IMR-90 (cell line): ENCODE measurements around the gene PBRM1. TPM values are rescaled to one million over a fixed set of nuclear protein-coding genes. Genes with fewer than 3 reads are reported as not detected.

Experiments
- ATAC-seq: fragments of 200-7000 bp; cut with Tn5 transposase; 2 replicates; pipeline ENCODE4 v1.9.1; 2020; ENCODE audit warnings: low read depth, mild to moderate bottlenecking, moderate library complexity
- BruUV-seq: library from RNA; stranded (reverse); fragments of 400-500 nt; replicated peaks from 2 replicates; lab custom pipeline; 2021; lab: Mats Ljungman, UMichigan
- CTCF ChIA-PET: fragments of 300-600 bp; formaldehyde crosslinking; extraction: SDS; loops from one replicate; lab custom pipeline; 2021; ENCODE audit warnings: antibody characterized with exemption; lab: Yijun Ruan, JAX
- POLR2A ChIA-PET: fragments of 300-600 bp; sonication (Branson Sonifier 250); formaldehyde crosslinking; loops from one replicate; lab custom pipeline; 2022; ENCODE audit warnings: antibody characterized with exemption; ENCODE audit not compliant: unreplicated experiment; lab: Charles Lee
- DNase-seq: peaks from one replicate; pipeline ENCODE4 v3.0.0; 2013
- H2AFZ ChIP-seq: replicated peaks from 2 replicates; pipeline ENCODE3; 2013; ENCODE audit warnings: low read length, mild to moderate bottlenecking; ENCODE audit not compliant: poor library complexity
- H2AK5ac ChIP-seq: 2 replicates; pipeline ENCODE4 v1.6.1; 2013; ENCODE audit warnings: low read depth, low read length, inconsistent platforms
- H2AK9ac ChIP-seq: replicated peaks from 2 replicates; pipeline ENCODE3; 2013; ENCODE audit warnings: mild to moderate bottlenecking, low read depth, low read length, moderate library complexity; ENCODE audit not compliant: poor library complexity
- H2BK120ac ChIP-seq: 2 replicates; pipeline ENCODE4 v1.6.1; 2013; ENCODE audit warnings: low read depth, low read length, inconsistent platforms
- H2BK15ac ChIP-seq: 3 replicates; pipeline ENCODE4 v1.6.1; 2013; ENCODE audit warnings: low read depth, low read length, inconsistent platforms
- H2BK20ac ChIP-seq: 2 replicates; pipeline ENCODE4 v1.6.1; 2013; ENCODE audit warnings: low read depth, mild to moderate bottlenecking, inconsistent platforms, low read length, moderate library complexity
- H2BK5ac ChIP-seq: 2 replicates; pipeline ENCODE4 v1.6.1; 2013; ENCODE audit warnings: mild to moderate bottlenecking, low read depth, low read length, inconsistent platforms; ENCODE audit not compliant: poor library complexity, severe bottlenecking
- H3K14ac ChIP-seq: replicated peaks from 2 replicates; pipeline ENCODE4 v1.6.1; 2013; ENCODE audit warnings: low read depth, low read length, inconsistent platforms
- H3K18ac ChIP-seq: 2 replicates; pipeline ENCODE4 v1.6.1; 2013; ENCODE audit warnings: low read depth, low read length, control low read depth
- H3K23ac ChIP-seq: 2 replicates; pipeline ENCODE4 v1.6.1; 2013; ENCODE audit warnings: low read depth, low read length, inconsistent platforms
- H3K27ac ChIP-seq: 2 replicates; pipeline ENCODE4 v1.5.1; 2013; ENCODE audit warnings: mild to moderate bottlenecking, control low read depth, low read length; ENCODE audit not compliant: insufficient read depth
- H3K27me3 ChIP-seq: 2 replicates; pipeline ENCODE4 v1.6.1; 2013; ENCODE audit warnings: low read length; ENCODE audit not compliant: control insufficient read depth, insufficient read depth
- H3K36me3 ChIP-seq: 2 replicates; pipeline ENCODE4 v1.6.1; 2013; ENCODE audit warnings: low read length, mixed read lengths; ENCODE audit not compliant: control insufficient read depth, insufficient read depth
- H3K4ac ChIP-seq: 2 replicates; pipeline ENCODE4 v1.6.1; 2013; ENCODE audit warnings: low read depth, low read length, inconsistent platforms
- H3K4me1 ChIP-seq: 2 replicates; pipeline ENCODE4 v1.6.1; 2013; ENCODE audit warnings: low read length, mixed read lengths; ENCODE audit not compliant: control insufficient read depth, insufficient read depth
- H3K4me2 ChIP-seq: 2 replicates; pipeline ENCODE4 v1.6.1; 2013; ENCODE audit warnings: low read depth, mild to moderate bottlenecking, control low read depth, low read length, moderate library complexity
- H3K4me3 ChIP-seq: 2 replicates; pipeline ENCODE4 v1.5.1; 2013; ENCODE audit warnings: low read depth, mild to moderate bottlenecking, control low read depth, low read length, moderate library complexity; ENCODE audit not compliant: insufficient read depth
- H3K56ac ChIP-seq: 2 replicates; pipeline ENCODE4 v1.6.1; 2013; ENCODE audit warnings: low read length, inconsistent platforms; ENCODE audit not compliant: insufficient read depth; ENCODE audit errors: extremely low read depth
- H3K79me1 ChIP-seq, 2 experiments: 2 replicates each; pipeline ENCODE4 v1.6.1; 2013; ENCODE audit warnings: low read length in 2 of 2, inconsistent platforms in 1 of 2, low read depth in 1 of 2
- H3K9ac ChIP-seq: 2 replicates; pipeline ENCODE4 v1.6.1; 2013; ENCODE audit warnings: low read depth, low read length, control low read depth
- H3K9me1 ChIP-seq: 2 replicates; pipeline ENCODE4 v1.6.1; 2013; ENCODE audit warnings: low read length, inconsistent platforms; ENCODE audit not compliant: insufficient read depth
- H3K9me3 ChIP-seq: 2 replicates; pipeline ENCODE4 v1.6.1; 2013; ENCODE audit warnings: low read length; ENCODE audit not compliant: control insufficient read depth, insufficient read depth
- H4K20me1 ChIP-seq: 2 replicates; pipeline ENCODE4 v1.6.1; 2013; ENCODE audit warnings: low read length, inconsistent platforms; ENCODE audit not compliant: insufficient read depth
- H4K5ac ChIP-seq: 2 replicates; pipeline ENCODE4 v1.6.1; 2013; ENCODE audit warnings: mild to moderate bottlenecking, low read depth, low read length, control low read depth
- H4K8ac ChIP-seq, 2 experiments: 2 replicates each; pipeline ENCODE4 v1.6.1; 2013; ENCODE audit warnings: low read depth in 2 of 2, low read length in 2 of 2, control low read depth in 1 of 2, inconsistent platforms in 1 of 2
- H4K91ac ChIP-seq: 2 replicates; pipeline ENCODE4 v1.6.1; 2013; ENCODE audit warnings: low read depth, low read length, inconsistent platforms; ENCODE audit not compliant: insufficient read depth
- BHLHE40 ChIP-seq: fragments of 150-350 bp; IDR thresholded peaks from 2 replicates; pipeline ENCODE4 v1.6.1; 2016; ENCODE audit warnings: mild to moderate bottlenecking, low read depth, low read length
- ELK1 ChIP-seq: fragments of 150-350 bp; IDR thresholded peaks from 2 replicates; pipeline ENCODE4 v1.6.1; 2016; ENCODE audit warnings: low read depth, mild to moderate bottlenecking, low read length, moderate library complexity, borderline replicate concordance
- FOS ChIP-seq: fragments of 150-350 bp; IDR thresholded peaks from 2 replicates; pipeline ENCODE4 v1.6.1; 2016; ENCODE audit warnings: low read depth, low read length
- MAFK ChIP-seq: IDR thresholded peaks from 2 replicates; pipeline ENCODE4 v1.6.1; 2012; ENCODE audit warnings: low read depth, low read length, improper control_type of control experiment
- MAZ ChIP-seq: IDR thresholded peaks from 2 replicates; pipeline ENCODE4 v1.6.1; 2012; ENCODE audit warnings: low read depth, mild to moderate bottlenecking, low read length, improper control_type of control experiment, moderate library complexity, borderline replicate concordance
- MXI1 ChIP-seq: IDR thresholded peaks from 2 replicates; pipeline ENCODE4 v1.6.1; 2012; ENCODE audit warnings: low read depth, mild to moderate bottlenecking, low read length, moderate library complexity, borderline replicate concordance
- NFE2L2 ChIP-seq: fragments of 150-350 bp; IDR thresholded peaks from 2 replicates; pipeline ENCODE4 v1.6.1; 2016; ENCODE audit warnings: low read depth, mild to moderate bottlenecking, low read length
- POLR2A ChIP-seq: IDR thresholded peaks from 2 replicates; pipeline ENCODE4 v1.6.1; 2012; ENCODE audit warnings: mild to moderate bottlenecking, low read depth, low read length
- RCOR1 ChIP-seq: IDR thresholded peaks from 2 replicates; pipeline ENCODE4 v1.6.1; 2012; ENCODE audit warnings: mild to moderate bottlenecking, low read length, improper control_type of control experiment; ENCODE audit not compliant: insufficient replicate concordance
- WGBS, 2 experiments: methylation state at CpG; one replicate each; pipeline versions ENCODE4 v1.1.5 to v1.1.7; 2013; ENCODE audit warnings: missing lambda C conversion rate in 2 of 2; ENCODE audit not compliant: insufficient read length in 1 of 2; ENCODE audit errors: extremely low coverage in 2 of 2; 5-methylcytosine and 5-hydroxymethylcytosine counted together
- dilution Hi-C: fragments of 300-500 bp; cut with HindIII; formaldehyde crosslinking; loops from one replicate; pipeline ENCODE4 v1.14.3; 2018; ENCODE audit warnings: low sequenced_read_pairs; ENCODE audit not compliant: unreplicated experiment
- in situ Hi-C: fragments of 300-500 bp; cut with MboI; formaldehyde crosslinking; loops from 3 replicates; pipeline ENCODE4 v1.14.3; 2019; ENCODE audit warnings: low sequenced_read_pairs, inconsistent platforms, mixed read lengths
- intact Hi-C: fragments of 100-400 bp; cut with micrococcal nuclease; formaldehyde crosslinking; loops from 2 replicates; pipeline ENCODE4 v1.10.0; 2022
- polyA plus RNA-seq, 3 experiments: library from polyadenylated mRNA; depleted of rRNA; stranded (reverse); fragments of >200 nt; gene quantifications; 2 replicates each; pipeline ENCODE4 v1.2.3, GENCODE V29; 2012; ENCODE audit warnings: low replicate concordance in 1 of 3
- total RNA-seq: library from RNA; depleted of rRNA; stranded (reverse); fragments of >200 nt; gene quantifications from 2 replicates; pipeline ENCODE4 v1.2.3, GENCODE V29; 2012
- TF ChIP-seq, protein P1 (sequence below): conservative IDR thresholded peaks from 2 replicates; pipeline ENCODE4 v1.5.1; 2012; ENCODE audit warnings: mild to moderate bottlenecking, low read depth, low read length, improper control_type of control experiment

Gene PBRM1
- total and polyA plus RNA-seq, 2 of the 4 experiments (the other 2 are of a cell fraction): 16.5 to 72.6 TPM

- peaks cover 18% of the 10 kb centered on the region for H3K9me1 ChIP-seq
- no peak overlapping the region for H2AK9ac ChIP-seq
- no peak overlapping the region for H3K9ac ChIP-seq
- no peak overlapping the region for H3K18ac ChIP-seq
- H3K36me3 ChIP-seq: peaks cover 41% of the 10 kb centered on the region
- peak; percentile 46 for DNase-seq
- H2BK120ac ChIP-seq: no peak overlapping the region
- no peak overlapping the region for H3K27ac ChIP-seq
- no peak overlapping the region for H4K8ac ChIP-seq
- H4K91ac ChIP-seq: no peak overlapping the region; the same call in 1 of the 2 replicates
- ChIA-PET CTCF (no interaction called here), POLR2A (no interaction called here)
- no peaks in the 10 kb centered on the region for H3K27me3 ChIP-seq
- no peak overlapping the region for H2BK15ac ChIP-seq
- peaks cover 46% of the 10 kb centered on the region for H4K20me1 ChIP-seq
- no peaks in the 10 kb centered on the region for H3K9me3 ChIP-seq
- 0 out of 2 replicates have a peak overlapping the region, but pooled peaks have one; percentile 34 for H3K23ac ChIP-seq
- H3K56ac ChIP-seq: no peak overlapping the region
- BruUV-seq: no TSS peak
- H2BK5ac ChIP-seq: no peak overlapping the region
- H3K14ac ChIP-seq: no peak overlapping the region
- peaks cover 24% of the 10 kb centered on the region for H3K4me1 ChIP-seq
- H3K4me2 ChIP-seq: no peak overlapping the region
- no peak overlapping the region for H2AK5ac ChIP-seq
- dilution Hi-C loops: no loop called here
- no peak for ATAC-seq
- no peak overlapping the region for H4K5ac ChIP-seq
- WGBS, 2 experiments: 61% methylated on average over 7 of the region's 12 CpGs; no CpG with 5 or more reads in 1 of the 2 experiments
- no peak overlapping the region for H2BK20ac ChIP-seq
- in situ Hi-C loops: no loop called here
- peaks cover 17 to 83% of the 10 kb centered on the region in 2 experiments for H3K79me1 ChIP-seq
- no peak overlapping the region for H3K4ac ChIP-seq
- intact Hi-C loops: no loop called here
- no peak overlapping the region for H2AFZ ChIP-seq
- TF ChIP-seq BHLHE40: no peak
- TF ChIP-seq, protein P1, sequence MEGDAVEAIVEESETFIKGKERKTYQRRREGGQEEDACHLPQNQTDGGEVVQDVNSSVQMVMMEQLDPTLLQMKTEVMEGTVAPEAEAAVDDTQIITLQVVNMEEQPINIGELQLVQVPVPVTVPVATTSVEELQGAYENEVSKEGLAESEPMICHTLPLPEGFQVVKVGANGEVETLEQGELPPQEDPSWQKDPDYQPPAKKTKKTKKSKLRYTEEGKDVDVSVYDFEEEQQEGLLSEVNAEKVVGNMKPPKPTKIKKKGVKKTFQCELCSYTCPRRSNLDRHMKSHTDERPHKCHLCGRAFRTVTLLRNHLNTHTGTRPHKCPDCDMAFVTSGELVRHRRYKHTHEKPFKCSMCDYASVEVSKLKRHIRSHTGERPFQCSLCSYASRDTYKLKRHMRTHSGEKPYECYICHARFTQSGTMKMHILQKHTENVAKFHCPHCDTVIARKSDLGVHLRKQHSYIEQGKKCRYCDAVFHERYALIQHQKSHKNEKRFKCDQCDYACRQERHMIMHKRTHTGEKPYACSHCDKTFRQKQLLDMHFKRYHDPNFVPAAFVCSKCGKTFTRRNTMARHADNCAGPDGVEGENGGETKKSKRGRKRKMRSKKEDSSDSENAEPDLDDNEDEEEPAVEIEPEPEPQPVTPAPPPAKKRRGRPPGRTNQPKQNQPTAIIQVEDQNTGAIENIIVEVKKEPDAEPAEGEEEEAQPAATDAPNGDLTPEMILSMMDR: no peak
- no peak for TF ChIP-seq FOS
- no peak for TF ChIP-seq MAFK
- no peak for TF ChIP-seq POLR2A
- no peak for TF ChIP-seq MXI1
- TF ChIP-seq RCOR1: no peak
- TF ChIP-seq NFE2L2: no peak
- TF ChIP-seq MAZ: no peak
- no peak for TF ChIP-seq ELK1
- no peak overlapping the region for H3K4me3 ChIP-seq
These were observed 156.1 kb downstream of the PBRM1 start for GRCh38 chr3:52529376-52530333.
